Measurements from ENCODE around the gene CA5A.
"Not testable (repeated sequence)": the region's sequence is repeated elsewhere in the genome, so short reads cannot be mapped to it uniquely, and the experiment has no call there.

Gene CA5A

DNA sequence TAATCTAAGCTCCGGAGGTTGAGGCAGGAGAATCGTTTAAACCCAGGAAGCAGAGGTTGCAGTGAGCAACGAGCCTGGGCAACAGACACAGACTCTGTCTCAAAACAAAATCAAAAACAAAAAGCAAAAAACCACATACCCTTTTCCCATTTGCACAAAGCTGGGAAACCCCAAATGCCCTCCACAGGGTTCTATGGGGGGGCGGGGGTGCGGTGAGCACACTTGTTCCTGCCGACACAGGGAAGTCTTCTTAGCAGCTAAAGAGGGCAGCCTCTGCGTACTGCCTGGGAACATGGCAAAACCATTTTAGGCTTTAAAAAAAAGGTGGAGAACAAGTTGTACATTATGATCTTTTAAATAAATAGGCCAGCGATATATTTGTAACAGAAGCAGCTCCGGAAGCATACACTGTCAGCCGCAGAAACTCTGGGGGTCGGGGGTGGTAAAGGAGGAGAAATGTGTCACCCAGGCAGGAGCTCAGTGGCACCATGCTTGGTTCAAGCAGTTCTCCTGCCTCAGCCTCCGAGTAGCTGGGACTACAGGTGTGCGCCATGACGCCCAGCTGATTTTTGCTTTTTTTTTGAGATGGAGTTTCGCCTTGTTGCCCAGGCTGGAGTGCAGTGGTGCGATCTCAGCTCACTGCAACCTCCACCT, 70.3 kb downstream of the CA5A start:
- DNase-seq (ENCODE audit: low read depth), result not testable (repeated sequence)

DNA sequence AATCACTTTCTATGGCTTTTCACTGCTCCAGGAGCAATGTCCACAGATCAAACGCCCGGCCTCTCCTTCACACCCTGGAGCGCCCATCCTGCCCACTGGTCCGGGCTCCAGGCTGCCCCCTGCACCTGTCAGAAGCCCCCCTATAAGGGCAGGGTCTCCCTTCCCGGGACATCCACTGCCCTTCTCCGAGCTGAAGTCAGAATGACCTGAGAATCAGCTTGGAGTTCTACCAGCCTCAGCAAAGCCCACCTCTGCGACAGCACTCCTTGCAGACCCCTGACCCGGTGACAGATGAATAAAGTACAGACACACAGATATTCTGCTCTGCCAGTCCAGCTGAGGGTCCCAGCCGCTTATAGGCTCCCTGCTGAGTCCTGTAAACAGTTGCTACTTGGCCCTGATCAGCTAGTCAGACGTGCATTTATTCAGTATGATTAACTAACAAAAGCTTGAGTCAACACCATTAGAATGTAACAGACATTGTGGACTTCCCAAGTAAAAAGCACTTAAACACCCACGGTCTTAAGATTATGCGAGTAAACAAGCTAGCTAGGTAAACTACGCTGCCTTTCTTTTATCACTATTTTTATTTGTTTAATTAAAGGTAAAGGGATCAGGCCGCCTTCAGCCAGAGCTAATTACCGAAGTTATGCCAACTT, 71.9 kb downstream of the CA5A start:
- DNase-seq (ENCODE audit: low read depth), result peak; percentile 61

DNA sequence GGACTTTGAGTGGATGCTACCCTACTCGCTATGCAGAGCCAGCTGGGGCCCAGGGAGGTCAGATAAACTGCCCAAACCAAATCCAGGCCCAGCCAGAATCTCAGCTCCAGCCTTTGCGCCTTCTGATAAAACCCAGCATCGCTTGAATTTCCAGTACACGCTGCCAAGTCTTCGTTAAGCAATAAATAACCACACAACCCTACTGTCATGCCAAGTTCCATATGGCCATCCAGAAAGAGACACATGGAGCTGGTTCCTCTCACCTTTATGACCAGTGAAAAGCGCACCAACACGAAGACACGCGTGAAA, 73.0 kb downstream of the CA5A start:
- not testable (repeated sequence) for DNase-seq (ENCODE audit: low read depth)

DNA sequence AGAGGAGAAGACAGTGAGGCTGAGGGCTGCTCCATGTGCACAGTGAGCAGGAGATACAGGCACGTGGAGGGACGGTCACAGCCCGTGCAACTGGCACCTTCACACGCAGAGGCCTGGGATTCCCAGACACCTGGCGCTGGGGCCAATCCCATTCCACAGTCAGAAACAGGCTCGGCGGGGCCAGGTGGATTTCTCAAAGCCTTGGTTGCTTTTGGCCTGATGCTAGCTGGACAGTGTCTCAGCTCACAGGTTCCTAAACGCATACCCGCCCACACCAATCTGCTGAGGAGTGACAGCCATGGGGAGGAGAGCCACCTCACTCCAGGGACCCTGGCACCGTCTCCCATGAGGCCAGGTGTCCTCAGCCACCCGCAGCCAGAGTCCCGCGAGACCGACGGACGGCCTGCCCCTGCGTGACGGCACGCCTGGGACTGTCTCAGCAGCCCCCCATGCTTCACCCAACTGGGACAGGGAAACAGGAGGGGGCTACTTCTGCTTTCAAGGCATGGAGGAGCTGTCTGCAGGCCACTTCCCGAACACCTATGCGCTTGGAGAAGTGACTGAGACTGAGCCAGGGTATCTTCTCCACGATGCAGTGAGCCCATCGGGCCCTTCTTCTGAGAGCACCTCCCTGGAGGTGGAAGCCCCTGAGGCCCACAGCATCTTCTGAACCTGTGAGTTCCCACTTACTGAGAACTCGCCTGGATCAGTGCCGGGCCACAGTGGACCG, 73.6 kb downstream of the CA5A start:
- not testable (repeated sequence) for DNase-seq (ENCODE audit: low read depth)

DNA sequence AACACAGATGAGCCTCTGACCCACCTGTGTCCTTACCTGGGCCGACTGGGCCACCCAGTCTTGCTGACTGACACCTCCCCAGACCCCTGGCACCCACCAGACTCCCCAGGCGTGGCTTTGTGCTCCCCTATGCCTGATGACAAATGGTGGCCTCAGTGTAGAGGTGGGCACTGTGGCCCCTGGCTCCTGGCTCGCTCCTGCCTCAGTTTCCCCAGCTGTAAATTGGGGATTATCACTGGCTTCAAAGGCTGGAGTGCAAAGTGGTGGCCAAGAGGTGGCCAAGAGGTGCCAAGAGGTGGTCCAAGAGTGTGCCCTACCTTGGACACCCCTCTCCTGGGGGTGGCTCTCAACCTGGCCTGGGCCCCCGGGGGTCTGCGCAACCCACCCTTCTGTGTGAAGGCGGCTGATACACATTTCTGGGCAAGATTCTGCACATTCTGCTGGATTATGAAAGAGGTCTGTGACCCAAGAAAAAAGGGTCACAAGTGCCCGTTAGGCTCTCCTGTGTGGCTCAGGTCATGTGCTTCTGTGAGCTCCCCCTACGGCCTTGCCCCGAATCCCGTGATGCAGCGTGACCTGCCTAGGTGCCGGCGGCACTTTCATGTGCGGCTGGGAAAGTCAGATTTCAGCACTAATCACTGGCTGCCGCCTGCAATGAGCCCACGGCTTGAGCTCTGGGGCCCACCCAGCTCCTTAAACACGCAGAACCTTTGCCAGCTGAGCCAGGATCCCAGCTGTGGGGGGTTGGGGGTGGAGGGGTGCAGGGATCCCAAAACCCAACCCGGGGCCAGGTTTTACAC, 74.8 kb downstream of the CA5A start:
- DNase-seq (ENCODE audit: low read depth), result not testable (repeated sequence)

DNA sequence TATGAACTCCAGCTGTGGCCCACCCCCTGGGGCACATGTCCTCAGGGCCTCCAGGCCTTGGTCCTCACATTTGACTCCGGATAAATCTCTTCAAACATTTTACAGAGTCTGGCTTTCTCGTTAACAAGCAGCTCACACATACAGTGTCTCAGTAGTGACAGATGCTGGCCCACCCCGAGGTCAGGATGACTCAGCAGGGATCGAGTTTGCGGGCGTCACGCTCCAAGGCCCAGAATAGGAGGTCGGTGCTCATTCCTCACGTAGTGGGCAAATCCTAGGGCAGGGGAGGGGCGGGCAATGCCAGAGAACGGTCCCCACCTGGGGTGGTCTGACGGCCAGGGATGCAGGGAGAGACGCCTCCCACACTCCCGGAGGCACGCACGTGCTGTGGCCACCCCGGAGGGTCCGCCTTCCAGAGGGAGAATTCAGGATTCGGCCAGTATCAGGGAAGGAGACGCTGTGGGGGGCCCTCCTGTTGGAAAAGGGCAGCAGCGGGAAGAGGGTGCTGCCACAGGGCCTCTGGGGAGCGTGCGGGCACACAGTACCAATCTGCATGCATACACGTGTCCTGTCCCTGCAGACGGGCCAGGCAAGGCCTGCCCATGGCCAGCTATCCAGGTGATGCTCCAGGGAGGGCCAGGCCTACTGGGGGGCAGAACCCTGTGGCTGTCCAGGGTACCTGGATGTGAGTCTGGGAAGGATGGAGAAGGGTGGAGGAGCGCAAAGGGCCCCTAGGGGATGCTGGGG, 75.6 kb downstream of the CA5A start:
- DNase-seq (ENCODE audit: low read depth), result peak; percentile 76

DNA sequence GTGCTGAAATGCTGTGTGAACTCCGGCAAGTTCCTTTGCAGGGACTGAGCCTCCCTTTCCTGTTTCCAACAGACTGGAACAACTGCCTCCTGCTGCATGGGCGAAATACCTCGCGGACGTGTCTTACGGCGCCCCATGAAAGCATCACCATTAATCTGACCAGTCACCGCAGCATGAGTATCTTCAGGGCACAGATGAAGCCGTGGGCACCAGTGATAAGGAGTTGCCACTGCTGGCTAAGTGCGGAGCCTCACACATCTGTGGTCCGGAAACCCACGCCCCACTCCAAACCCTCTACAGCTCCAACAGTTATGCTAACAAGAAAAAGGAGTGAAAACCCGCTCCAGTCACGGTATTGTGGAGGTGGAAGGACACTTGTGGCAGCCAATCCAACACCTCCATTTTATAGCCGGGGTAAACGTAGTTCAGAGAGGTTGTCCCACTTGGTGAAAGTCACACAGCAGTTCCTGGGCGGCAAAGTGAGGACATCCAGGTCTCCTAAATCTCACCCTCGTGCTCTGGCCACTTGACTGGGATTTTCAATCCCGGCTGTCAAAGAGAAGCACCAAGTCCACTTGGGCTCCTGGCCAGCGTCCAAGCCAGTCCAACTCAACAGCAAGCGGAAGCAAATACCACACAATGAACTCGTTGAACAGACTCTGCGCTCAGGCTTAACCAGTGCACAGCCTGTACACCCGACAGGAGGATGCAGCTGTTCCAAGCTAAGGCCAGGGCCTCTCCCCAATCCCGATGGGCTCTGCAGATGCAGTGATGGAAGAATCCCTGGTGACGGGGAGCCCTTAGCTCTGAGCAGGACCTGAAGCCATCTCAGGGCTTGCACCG, 78.0 kb downstream of the CA5A start:
- not testable (repeated sequence) for DNase-seq (ENCODE audit: low read depth)

DNA sequence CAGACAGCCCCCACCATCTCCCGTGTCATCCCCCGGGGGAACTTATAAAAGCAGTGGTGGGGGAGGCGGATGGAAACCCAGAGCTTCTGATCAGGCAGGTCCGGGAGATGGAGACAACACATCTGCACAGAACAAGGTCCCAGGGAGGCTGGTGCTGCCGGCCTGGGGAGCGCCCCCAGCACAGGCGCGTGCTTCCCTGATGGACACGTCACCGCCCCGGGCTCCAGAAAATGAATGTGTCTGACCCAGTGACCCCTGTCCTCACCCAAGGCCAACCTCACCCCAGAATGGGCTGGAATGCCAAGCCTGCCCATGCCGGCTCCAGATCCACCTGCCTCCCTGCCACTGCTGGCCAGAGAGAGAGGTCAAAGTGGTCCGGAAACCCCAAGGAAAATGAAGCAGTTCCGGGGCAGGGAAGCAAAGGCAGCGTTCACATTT, 79.5 kb downstream of the CA5A start:
- DNase-seq (ENCODE audit: low read depth), result no peak

DNA sequence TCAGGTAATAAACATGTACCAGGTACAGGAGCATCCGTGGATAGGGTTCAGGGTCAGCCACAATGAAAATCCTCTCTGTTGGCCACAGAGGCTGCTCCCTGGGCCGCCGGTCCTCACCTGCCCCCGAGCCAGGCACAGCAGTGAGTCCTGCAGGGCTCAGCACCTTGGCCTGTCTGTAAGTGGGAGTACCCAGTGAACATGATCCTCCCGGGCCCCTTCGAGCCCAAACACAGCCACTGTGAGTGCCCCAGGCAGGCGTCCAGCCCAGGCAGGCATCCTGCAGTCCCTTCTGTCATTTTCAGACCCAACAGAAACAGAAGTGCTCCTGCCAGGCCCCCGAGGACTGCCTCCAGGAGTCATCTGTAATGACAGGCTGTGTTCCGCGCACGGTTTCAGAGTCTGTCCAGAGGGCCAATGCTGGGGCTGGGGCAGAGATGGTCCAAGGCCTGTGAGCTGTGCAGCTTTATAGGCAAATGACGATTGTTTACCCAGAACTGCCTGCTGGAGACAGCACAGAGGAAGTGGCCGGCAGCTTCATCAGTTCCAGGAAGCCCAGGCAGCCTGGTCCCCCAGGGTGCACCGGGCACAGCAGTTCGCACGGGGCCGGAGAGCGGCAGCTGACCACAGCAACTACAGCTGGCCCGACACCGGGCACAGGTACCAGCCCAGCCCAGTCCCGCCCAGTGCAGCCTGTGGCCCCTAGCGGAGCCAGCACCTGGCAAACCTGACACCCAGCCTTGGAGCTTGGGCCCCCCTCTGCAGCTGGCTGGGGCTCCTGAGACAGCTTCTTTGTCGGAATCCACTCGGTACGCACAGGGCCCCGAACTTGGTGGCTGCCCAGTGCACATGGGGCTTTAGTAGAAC, 80.2 kb downstream of the CA5A start:
- peak; percentile 84 for DNase-seq (ENCODE audit: low read depth)

DNA sequence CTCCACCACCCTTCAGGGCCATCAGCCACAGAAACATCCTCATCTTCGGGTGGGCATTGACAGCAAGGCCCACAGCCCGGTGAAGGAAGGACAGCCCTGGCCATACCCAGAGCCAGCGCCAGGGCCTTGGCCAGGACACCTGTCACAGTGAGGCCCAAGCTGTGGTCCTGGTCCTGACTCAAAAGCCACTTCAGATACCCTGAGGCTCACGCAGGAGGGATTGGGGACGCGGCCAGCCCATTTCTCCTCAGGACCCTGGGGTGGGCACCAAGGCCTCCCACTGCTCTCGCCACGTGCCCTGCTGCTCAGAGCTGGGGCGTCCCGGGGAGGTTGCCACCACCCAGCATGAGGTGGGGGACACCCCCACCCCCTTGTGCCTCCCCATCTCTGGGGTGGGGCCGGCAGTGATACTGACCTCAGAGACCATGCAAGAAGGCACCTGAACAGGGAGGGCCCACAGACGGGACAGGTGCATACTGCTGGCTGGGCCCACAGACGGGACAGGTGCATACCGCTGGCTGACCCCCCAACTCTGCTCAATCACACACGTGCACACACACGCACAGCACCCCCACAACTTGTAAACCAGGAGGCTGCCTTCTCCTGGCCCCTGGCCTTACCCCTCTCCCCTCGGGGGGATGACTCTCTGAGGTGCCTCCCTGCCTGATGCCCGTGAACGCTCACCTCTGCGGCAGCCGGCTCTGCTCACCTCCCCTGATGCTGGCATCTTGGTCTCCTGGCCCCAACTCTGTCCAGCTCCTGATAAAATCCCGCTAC, 81.2 kb downstream of the CA5A start:
- DNase-seq (ENCODE audit: low read depth), result no peak

DNA sequence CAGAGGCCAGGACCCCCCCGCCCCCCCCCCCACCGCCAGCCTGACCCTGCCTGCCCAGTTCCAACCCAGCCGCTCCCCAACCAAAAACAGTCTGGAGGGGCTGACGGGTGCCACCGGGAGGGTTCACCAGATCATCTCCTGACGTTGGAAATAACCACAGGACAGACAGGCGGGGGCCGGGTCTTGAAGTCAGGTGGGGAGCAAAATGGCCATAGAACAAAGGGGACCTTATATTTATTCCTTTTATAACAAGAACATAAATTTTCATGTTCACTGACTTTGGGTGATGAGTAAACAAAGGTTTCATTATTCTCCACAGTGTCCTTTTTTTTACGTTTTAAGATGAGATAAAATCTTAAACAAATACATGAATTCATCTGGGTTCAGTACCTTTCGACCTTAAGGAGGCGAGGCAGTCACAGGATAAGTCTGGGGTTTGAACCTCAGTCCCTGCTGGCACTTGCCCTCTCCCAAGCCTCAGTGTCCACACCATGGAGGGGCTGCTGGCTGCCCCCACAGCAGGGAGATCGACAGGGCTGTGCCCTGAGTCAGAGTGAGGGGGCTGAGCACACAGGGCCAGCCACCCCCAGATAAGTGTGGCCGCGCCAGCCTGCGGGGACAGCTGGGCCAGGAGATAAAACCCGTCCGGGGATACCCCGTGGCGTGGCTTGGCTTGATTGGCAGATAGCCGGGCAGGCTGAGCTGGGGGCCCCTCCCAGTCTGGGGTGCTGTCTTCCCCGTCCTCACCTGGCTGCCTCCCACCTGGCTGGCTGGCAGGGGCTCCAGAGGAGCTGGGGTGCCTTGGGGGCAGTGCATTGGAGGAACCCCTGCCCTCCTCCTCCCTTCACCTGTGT, 82.0 kb downstream of the CA5A start:
- no peak for DNase-seq (ENCODE audit: low read depth)

DNA sequence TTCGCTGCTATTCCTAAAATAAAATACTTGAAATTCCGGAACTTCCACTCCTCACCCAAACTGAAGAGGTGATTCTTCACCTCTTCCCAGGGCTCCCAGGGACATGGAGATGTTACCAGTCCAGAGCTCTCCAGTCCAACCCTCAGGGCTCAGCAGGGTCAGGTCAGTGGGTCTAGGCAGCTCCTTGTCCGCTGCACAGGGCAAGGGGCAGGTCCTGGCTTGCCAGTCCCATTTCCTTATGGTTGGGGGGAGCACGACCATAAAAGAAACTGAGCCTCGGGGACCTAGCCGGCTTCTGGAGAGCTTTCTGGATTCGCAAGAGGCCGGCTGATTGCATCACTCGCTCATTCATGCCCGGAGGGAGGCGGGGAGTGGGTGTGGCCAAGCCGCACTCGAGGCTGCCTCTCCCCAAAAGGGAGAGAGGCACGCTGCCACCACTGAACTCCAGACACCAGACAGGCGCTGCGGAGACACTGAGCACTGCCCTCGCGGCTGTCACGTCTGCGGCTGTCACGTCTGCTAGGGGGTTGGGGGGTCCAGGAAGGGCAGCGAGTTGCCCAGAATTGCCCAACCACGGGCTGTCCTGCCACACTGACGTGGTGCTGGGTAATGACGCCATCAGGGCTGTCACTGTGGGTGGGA, 82.8 kb downstream of the CA5A start:
- peak; percentile 92 for DNase-seq (ENCODE audit: low read depth)

DNA sequence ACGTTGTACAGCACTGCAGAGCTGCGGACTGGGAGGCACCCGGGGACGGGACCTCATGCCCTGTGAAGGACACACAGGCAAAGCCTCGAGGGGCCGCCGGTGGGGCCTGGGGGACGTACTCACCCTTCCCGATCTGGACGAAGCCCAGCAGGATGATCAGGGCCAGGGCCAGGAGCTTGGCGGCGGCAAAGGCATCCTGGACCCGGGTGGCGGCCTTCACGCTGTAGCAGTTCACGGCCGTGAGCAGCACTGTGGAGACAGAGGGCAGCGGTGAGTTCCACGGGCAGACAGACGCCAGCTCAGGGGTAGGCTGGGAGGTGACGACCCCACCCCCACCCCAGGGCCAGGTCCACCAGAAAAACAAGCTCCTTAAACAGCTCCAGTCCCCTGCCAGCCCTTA, 84.7 kb downstream of the CA5A start:
- no peak for DNase-seq (ENCODE audit: low read depth)

DNA sequence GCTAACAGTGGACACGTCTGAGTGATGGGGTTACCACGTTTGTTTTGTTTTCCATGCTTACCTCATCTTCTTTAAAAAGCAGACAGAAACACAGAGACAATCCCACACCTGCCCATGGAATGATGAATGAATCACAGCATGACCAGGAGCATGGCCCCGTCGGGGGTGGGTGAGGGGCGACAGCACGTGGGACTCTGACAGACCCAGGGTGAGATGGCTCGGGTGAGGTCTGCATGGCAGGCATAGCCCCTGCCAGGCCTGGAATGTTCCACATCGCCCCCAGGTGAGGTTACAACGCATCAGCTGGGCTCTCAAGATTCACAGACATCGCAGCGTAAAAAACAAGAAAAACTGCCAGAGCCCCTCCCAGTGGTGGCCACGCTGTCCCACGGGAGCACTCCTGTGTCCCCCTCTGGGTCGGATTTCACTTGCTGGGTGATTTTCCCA, 85.2 kb downstream of the CA5A start:
- no peak for DNase-seq (ENCODE audit: low read depth)

DNA sequence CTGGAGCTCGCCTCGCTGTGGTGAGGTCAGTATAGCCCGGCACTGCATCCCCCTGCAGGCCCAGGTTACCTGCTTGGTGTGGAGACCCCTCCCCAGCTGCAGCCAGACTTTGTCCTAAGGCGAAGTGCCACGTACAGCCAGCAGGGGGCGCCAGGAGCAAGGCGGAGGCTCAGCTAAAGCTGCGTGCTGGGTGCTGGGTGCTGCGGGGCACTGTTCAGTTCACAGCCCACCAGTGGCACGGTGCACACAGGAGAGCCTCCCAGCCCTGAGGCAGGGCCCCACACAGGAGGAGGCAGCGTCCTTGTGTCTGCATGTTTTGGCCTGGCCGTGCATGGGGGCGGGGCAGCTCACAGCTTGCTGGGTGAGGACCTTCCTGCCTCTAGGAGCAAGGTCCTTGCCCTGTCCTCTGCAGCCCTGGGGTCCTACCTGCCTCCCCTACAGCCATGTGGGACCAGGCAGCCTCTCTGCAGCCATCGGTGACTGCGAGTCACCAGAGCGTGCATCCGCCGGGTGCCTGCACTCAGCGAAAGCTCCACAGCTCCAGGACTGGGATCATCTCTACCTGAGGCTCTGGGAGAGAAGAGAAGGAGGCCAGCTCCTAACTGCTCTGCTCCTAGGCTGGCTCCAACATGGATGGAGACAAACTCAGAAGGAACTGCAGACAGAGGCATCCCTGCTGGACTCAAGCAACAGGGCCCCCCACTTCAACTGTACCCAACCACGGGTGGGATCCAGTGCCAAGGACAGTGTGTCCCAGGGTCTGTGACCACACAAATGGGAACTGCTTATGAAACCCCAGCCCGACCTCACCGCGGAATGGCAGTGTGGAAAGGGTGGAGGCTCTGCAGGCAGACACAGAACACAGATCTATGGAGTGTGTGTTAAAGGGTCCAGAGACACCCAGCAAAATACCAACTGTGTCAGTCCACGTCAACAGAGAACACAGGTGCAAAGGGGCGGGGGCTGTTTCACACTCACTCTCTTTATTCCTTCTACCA, 86.0 kb downstream of the CA5A start:
- DNase-seq (ENCODE audit: low read depth), result peak; percentile 34

DNA sequence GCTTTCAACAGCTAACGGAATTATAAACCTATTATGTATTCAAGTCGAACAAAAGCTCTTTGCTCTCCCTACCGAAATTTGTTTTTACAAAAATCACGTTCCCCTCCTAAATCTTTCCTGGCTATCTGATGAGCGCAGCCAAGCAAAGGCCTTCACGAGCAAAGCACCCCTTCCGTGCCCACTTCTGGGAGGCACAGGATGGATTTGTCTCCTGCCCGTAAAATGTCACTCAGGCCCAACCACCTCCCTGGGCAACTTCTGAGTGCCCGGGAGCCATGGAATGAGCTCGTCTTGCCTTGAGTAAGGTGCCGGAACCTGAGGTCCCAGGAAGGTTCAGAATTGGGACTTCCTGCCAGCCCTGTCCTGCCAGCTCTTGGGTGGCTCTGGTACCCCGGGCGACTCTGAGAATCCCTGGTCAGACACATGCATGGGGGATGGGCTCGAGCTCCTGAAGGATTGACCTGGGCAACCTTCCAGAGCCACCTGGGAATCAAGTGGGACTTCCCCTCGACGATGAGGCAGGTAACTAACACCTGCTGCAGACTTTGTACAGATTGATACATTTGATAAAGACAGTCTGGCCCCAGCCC, 86.8 kb downstream of the CA5A start:
- no peak for DNase-seq (ENCODE audit: low read depth)
